Measurements from ENCODE around the gene BHLHE41.

BHLHE41 gene

DNA sequence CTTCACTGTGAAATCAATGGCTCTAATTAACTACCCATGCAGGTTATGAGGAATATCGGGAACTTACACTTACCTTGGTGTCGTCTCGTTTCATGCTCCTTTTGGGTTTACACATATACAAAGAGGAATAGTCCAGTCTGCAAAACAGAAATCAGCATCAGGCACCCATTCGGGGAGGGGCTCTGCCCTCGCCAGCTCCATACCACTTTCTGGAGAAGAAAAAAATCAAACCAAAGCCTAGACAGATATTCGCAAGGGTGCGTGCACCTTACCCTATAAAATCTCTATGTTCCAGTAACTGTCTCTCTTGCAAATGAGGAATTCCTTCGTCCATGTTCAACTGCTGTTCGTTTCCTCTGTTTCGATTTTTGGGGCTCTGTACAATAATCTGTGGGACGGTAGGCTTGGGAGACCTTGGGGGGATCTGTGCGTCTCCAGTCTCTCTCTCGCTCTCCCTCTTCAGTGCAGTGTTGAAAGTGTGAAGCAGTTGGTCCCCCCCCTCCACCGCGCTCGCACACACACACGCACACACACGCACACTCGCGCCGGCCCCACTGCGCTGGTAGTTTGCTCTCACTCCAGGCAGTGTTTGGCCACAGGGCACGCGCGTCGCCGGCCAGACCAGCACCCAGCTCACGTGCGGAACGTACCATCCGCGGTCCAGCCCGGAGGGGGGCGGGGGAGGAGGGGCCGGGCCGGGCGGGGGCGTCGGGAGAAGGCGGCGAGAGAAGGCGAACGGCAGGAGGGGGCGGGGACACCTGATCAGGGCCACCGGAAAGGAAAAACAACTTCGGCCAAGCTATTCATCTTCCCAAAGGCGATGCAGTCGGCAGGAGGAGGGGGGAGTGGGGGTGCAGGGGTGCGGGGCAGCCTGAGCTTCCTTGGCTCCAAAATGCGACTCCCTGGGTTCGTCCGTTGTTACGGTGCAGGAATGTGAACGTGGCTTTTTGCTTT is at the start of gene BHLHE41:
Gene BHLHE41 (minus strand): TSS at position 592 of the 954 bp plus-strand sequence. CDS start 258 bp downstream, at position 334.
- peak; percentile 57 for DNase-seq (ENCODE audit: low read depth)

DNA sequence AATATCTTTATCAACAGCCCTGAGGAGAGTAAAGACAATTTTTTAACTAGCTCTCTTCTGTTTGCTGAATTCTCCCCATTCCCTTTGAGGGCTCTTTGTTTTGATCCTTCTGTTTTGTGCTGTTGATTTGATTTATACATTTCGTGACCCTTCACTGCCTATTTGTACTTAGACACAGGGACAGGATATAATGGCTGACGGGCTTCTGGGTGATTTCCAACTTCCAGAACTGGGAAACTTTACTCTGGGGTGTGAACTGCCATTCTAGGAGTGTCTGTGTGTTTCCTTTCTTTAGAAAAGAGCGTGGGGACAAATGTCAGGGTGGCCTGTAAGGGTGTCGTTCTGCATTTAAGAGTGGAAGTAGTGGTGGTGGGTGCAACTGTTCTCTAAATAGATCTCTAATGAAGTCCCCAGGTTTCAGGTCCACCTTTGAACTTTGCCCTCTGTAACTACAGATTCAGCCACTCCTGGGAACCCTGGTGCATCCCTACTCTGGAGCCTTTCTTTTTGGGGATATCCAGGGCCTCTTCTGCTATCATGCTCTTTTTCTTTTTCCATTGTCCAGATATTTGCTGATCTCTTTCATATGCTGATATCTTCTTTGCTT is 48.2 kb upstream of the BHLHE41 start:
- DNase-seq (ENCODE audit: low read depth), result no peak

DNA sequence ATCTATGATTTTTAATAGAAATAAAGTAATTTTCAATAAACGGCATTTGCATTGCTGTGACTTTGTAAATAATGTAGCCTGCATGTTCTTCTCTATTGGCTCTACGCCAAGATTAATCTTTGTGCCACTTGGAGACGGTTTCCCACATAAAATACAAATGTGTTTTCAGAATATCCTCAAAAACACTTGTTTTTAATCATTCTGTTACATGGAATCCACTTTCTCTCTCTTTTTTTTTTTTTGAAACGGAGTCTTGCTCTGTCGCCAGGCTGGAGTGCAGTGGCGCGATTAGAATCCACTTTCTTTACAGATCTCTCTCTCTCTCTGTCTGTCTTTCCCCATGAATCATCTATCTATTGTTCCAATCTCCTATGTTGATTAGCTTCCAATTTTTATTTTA is 47.7 kb upstream of the BHLHE41 start:
- DNase-seq (ENCODE audit: low read depth), result no peak

- no peak for DNase-seq (ENCODE audit: low read depth)
Measured at GRCh38 chr12:26172013-26172412, 47.2 kb upstream of the BHLHE41 start.

- DNase-seq (ENCODE audit: low read depth), result no peak
Measured at GRCh38 chr12:26164118-26164517, 39.3 kb upstream of the BHLHE41 start.

DNA sequence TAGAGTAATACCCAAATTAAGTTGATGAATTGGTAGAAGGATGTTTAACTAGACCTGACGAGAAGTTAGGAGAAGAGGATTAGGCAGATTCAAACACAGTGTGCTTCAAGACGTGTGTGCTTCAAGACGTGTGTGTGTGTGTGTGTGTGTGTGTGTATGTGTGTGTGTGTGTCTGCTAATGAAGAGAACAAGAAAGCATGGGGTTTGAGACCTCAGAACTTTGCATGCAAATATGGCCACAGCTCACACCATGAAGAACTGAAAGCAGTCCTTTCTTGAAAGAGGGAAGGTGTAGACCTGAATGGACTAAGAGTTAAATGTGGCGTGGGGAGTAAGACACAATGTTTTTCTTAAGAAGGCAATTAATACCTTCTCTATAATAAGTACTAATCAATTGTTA is 38.1 kb upstream of the BHLHE41 start:
- DNase-seq (ENCODE audit: low read depth), result no peak

GRCh38 chr12:26162174-26162573 is 37.3 kb upstream of the BHLHE41 start:
- DNase-seq (ENCODE audit: low read depth), result no peak

DNA sequence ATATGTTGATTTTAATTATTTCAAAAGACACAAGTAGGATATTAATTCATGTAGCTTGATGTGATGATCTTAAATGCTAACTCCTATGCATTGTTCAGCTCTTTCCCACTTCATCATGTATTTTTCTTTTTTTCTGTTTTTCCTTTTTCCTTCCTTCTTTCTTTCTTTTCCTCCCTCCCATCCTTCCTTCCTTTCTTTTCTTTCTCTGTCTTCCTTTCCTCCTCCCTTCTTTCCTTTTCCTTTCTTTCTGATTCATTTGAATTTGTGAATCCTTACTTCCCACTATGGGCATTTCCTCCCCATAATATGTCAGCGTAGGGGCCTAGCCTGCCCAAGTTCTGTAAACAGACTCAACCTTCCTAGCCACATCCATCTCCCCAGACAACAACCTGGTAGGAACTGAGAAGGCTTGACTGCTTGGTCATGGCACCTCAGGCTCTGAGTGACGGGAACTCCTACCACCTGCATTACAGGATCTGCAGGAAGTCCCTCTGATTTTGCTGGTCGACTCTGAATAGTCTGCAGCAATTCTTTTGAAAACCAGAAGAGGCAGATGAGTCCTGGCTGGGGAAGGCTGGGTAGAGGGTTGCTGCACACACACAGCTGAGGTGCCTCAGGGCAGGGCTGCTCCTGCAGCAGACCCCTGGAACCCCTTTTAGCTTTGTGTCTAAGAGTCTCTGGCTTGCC is 33.4 kb upstream of the BHLHE41 start:
- DNase-seq (ENCODE audit: low read depth), result no peak

GRCh38 chr12:26157001-26157400 is 32.2 kb upstream of the BHLHE41 start:
- DNase-seq (ENCODE audit: low read depth), result no peak

DNA sequence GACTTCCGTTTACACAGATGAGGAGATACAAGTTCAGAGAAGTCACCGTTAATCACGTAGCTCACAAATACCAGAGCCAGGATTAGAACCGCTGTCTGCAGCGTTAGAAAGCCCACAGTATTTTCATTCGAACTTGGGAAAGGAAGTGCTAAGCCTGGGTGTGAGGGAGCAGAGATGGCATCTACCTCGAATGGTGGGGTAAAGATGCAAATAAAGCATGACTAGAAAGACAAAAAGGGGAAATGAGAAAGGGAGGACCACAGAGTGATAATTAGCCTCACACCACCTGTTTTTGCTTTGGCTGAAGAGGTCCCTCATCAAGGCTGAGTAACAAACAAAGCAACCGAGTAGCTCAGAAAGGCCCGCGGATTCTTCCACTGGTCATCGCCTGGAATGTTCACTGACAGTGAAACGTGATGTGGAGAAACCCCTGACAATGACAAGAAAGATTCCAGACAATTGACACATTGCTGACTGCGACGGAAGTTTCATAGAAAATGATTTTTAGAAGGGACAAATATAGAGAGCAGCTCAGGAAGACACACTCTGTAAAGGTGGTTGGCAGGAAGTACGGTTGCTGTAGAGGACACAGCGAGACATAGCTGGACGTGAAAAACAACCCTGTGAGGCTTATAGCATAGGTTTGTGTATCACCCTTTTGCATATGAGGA is 31.5 kb upstream of the BHLHE41 start:
- DNase-seq (ENCODE audit: low read depth), result no peak

DNA sequence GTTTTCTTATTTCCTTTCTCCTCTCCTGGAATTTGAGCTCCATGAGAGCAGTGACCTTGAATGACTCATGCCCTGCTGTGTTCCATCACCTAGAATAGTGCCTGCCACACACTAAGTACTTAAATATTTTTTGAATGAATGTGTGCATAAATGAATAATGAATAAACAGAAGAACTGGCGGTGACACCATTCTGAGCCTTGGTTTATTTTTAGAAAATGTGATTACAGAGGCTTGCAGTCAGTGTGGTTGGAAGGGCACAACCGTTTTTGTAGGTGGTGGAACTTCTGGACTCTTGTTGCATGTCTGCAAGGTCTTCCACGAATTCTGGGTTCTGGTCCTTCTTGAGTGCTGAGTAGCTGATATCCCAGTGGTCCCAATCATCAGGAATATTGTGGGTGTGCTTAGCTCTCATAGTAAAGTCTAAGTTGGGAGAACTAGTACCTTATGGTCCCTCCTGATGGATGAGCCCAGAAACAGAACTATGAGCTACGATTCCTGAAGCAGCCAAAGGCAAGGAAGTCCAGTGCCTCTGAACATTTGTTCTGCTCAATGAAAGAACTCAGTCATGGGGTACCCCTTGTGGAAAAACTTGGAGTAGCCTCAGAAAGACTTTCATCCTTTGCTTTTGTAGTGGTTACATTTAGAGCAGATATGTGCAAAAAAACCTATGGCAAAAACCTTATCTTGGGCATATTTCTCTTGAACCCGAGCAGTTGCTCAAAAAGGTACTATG is 28.8 kb upstream of the BHLHE41 start:
- peak; percentile 98 for DNase-seq (ENCODE audit: low read depth)

DNA sequence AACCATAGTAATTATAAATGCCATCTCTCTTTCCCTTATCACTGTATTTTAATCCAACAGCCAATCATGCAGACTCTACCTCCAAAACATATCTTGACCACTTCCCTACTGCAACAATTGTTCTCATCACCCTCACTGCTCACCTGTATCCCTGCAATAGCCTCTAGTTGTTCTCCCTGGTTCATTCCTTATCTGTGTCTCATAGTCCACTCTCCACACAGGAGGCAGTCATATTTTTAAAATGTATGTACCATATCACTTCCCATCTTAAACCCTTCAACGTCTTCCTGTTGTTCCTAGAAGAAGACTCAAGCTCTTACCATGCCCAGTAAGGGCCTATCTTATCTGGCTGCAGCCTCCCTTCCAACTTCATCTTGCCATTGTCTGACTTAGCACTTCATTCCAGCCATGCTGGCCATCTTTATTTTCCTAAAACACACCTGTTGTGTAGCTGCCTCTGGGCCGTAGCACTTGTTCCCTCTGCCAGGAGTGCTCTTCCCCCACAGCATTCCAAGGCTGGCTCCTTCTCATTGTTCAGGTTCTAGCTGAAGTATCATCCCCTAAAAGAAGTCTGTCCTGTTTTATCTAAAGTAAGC is 27.8 kb upstream of the BHLHE41 start:
- DNase-seq (ENCODE audit: low read depth), result peak; percentile 30

DNA sequence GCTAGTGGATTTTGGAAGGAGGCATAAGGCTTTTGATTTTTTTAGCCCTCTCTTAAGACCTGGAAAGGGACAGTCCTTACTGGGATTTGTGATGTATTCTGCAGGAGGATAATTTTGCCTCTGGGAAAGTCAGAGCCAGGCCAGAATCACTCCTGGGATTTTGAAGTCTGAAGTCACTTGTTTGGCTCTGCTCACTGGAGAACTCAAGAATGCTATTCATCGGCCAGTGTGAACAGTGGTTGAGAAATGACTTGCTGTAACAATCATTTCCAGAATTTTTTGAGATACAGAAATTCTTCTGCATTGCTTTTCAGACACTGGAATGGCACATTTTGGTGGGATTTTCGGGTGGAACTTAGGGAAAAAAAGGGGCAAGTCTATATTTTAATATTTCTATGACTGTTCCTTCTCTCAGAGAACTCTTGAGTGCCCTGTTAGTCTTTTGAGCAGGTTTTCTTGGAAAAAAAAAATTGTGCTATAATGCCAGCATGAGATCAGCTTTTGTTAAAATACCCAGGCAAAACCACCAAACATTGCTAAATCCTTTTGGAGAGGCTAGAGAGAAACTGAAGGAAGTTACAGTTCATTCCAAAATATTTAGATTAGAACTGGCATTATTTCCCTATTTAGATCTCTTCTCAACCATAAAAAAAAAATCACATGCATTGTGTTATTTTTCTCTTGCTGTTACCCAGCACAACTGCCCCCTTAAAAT is 26.1 kb upstream of the BHLHE41 start:
- peak; percentile 17 for DNase-seq (ENCODE audit: low read depth)

- DNase-seq (ENCODE audit: low read depth), result no peak
Measured at GRCh38 chr12:26149968-26150500, 25.2 kb upstream of the BHLHE41 start.

- DNase-seq (ENCODE audit: low read depth), result no peak
Measured at GRCh38 chr12:26148291-26148690, 23.5 kb upstream of the BHLHE41 start.

DNA sequence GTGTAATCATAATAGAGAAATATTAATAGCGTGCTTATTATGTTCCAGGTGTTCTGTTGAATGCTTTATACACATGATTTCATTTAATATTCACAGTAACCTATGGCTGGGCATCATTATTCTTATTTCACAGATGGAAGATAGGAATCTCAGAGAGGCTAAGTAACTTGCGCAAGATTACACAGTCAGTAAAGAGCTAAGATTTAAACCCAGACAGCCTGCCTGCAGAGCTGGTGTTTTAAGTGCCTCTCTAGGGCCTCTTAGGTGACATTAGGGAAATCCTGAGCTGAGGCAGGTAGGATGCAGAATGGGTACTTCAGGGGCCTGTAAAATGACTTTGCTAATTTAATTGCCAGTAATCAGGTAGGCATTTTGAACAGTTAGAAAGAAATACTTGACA is 18.5 kb upstream of the BHLHE41 start:
- no peak for DNase-seq (ENCODE audit: low read depth)

GRCh38 chr12:26138860-26139259 is 14.0 kb upstream of the BHLHE41 start:
- DNase-seq (ENCODE audit: low read depth), result no peak

GRCh38 chr12:26136688-26137087 is 11.9 kb upstream of the BHLHE41 start:
- no peak for DNase-seq (ENCODE audit: low read depth)

GRCh38 chr12:26135571-26135970 is 10.7 kb upstream of the BHLHE41 start:
- no peak for DNase-seq (ENCODE audit: low read depth)

GRCh38 chr12:26135010-26135420 is 10.2 kb upstream of the BHLHE41 start:
- no peak for DNase-seq (ENCODE audit: low read depth)
